H1 (cell line): ENCODE data around the gene SH3RF3. TPM values are rescaled to one million over a fixed set of nuclear protein-coding genes. Genes with fewer than 3 reads are reported as not detected.

Experiments used
- CTCF ChIA-PET: fragments of 300-600 bp; sonication (Branson Sonifier 250); formaldehyde crosslinking; loops from one replicate; lab custom pipeline; 2021; ENCODE audit not compliant: partially characterized antibody; lab: Charles Lee
- POLR2A ChIA-PET: fragments of 300-600 bp; sonication (Branson Sonifier 250); formaldehyde crosslinking; loops from one replicate; lab custom pipeline; 2021; ENCODE audit warnings: inconsistent platforms; ENCODE audit not compliant: partially characterized antibody; lab: Charles Lee
- DNase-seq, 2 experiments: peaks; one replicate each; pipeline versions ENCODE4 v3.0.0 to v3.0.0-alpha.2; 2010 to 2022; ENCODE audit warnings: low spot score in 2 of 2, low read depth in 1 of 2, mixed read lengths in 1 of 2
- FAIRE-seq: peaks from 2 replicates; lab custom pipeline; 2011; peaks lifted over from hg19 to GRCh38; lab: Jason Lieb, UNC
- H2AFZ ChIP-seq: 2 replicates; pipeline ENCODE4 v1.8.1; 2012; ENCODE audit warnings: low read length, inconsistent platforms
- H2AK5ac ChIP-seq: 2 replicates; pipeline ENCODE4 v1.6.1; 2013; ENCODE audit warnings: low read depth, low read length
- H2BK120ac ChIP-seq: replicated peaks from 2 replicates; pipeline ENCODE3; 2013; ENCODE audit warnings: low read depth, low read length, inconsistent platforms
- H2BK12ac ChIP-seq: 2 replicates; pipeline ENCODE4 v1.6.1; 2013; ENCODE audit warnings: low read depth, low read length
- H2BK15ac ChIP-seq: 2 replicates; pipeline ENCODE4 v1.6.1; 2013; ENCODE audit warnings: low read length
- H2BK20ac ChIP-seq: 2 replicates; pipeline ENCODE4 v1.6.1; 2013; ENCODE audit warnings: low read length
- H2BK5ac ChIP-seq: 2 replicates; pipeline ENCODE4 v1.6.1; 2013; ENCODE audit warnings: low read depth, low read length
- H3K14ac ChIP-seq: 2 replicates; pipeline ENCODE4 v1.6.1; 2013; ENCODE audit warnings: inconsistent platforms; ENCODE audit not compliant: insufficient read length
- H3K18ac ChIP-seq: 2 replicates; pipeline ENCODE4 v1.6.1; 2013; ENCODE audit warnings: low read length; ENCODE audit errors: extremely low read depth
- H3K23ac ChIP-seq: 2 replicates; pipeline ENCODE4 v1.6.1; 2013; ENCODE audit warnings: inconsistent platforms; ENCODE audit not compliant: insufficient read length
- H3K23me2 ChIP-seq: 2 replicates; pipeline ENCODE4 v1.6.1; 2013; ENCODE audit warnings: low read depth, low read length
- H3K27ac ChIP-seq: 2 replicates; pipeline ENCODE4 v1.6.1; 2011; ENCODE audit warnings: low read depth, low read length, inconsistent platforms
- H3K27me3 ChIP-seq, 4 experiments: replicated peaks in 1 of 4; 1 replicate in 1 of 4; 2 replicates in 3 of 4; pipeline versions ENCODE4 v1.6.1 to v1.8.1; 2011 to 2013; ENCODE audit warnings: low read length in 3 of 4, mild to moderate bottlenecking in 3 of 4, inconsistent platforms in 2 of 4, mixed read lengths in 2 of 4, moderate library complexity in 1 of 4; ENCODE audit not compliant: control insufficient read depth in 3 of 4, insufficient read depth in 3 of 4; ENCODE audit errors: extremely low read depth in 1 of 4
- H3K36me3 ChIP-seq, 4 experiments: 2 replicates each; pipeline versions ENCODE4 v1.6.1 to v1.8.1; 2011 to 2013; ENCODE audit warnings: mild to moderate bottlenecking in 4 of 4, low read length in 3 of 4, moderate library complexity in 2 of 4, control low read depth in 1 of 4, inconsistent platforms in 1 of 4; ENCODE audit not compliant: insufficient read depth in 4 of 4, control insufficient read depth in 2 of 4
- H3K4ac ChIP-seq: replicated peaks from 2 replicates; pipeline ENCODE3; 2013; ENCODE audit warnings: low read length, low read depth, mixed read lengths, inconsistent platforms; ENCODE audit not compliant: insufficient read length
- H3K4me1 ChIP-seq, 4 experiments: replicated peaks in 1 of 4; 1 replicate in 1 of 4; 2 replicates in 3 of 4; pipeline versions ENCODE4 v1.6.1 to v1.8.1; 2011 to 2013; ENCODE audit warnings: low read length in 3 of 4, inconsistent platforms in 2 of 4, mixed read lengths in 1 of 4; ENCODE audit not compliant: insufficient read depth in 4 of 4, control insufficient read depth in 3 of 4
- H3K4me2 ChIP-seq, 2 experiments: 2 replicates each; pipeline versions ENCODE4 v1.6.1 to v1.8.1; 2011 to 2013; ENCODE audit warnings: low read depth in 2 of 2, low read length in 2 of 2, control low read depth in 1 of 2, inconsistent platforms in 1 of 2, mild to moderate bottlenecking in 1 of 2; ENCODE audit not compliant: insufficient read depth in 1 of 2
- H3K4me3 ChIP-seq, 4 experiments: fragments of 200-600, 300-600 bp in 1 of 4; sonication (generic), shearing (Covaris generic), sonication (Bioruptor Twin) in 1 of 4; 2 replicates each; pipeline versions ENCODE4 v1.5.1 to v1.8.1; 2011 to 2016; ENCODE audit warnings: low read length in 4 of 4, low read depth in 3 of 4, control low read depth in 2 of 4, inconsistent platforms in 2 of 4, mild to moderate bottlenecking in 2 of 4, mixed read lengths in 1 of 4, moderate library complexity in 1 of 4; ENCODE audit not compliant: insufficient read depth in 2 of 4; ENCODE audit errors: extremely low read depth in 1 of 4
- H3K56ac ChIP-seq: replicated peaks from 2 replicates; pipeline ENCODE3; 2013; ENCODE audit warnings: low read depth, mild to moderate bottlenecking, mixed read lengths, low read length, inconsistent platforms; ENCODE audit not compliant: insufficient read length
- H3K79me1 ChIP-seq: 2 replicates; pipeline ENCODE4 v1.6.1; 2013; ENCODE audit warnings: low read depth, low read length, control low read depth
- H3K79me2 ChIP-seq, 2 experiments: 2 replicates each; pipeline versions ENCODE4 v1.6.1 to v1.8.1; 2012 to 2013; ENCODE audit warnings: low read length in 2 of 2, mild to moderate bottlenecking in 2 of 2, inconsistent platforms in 1 of 2; ENCODE audit not compliant: insufficient read depth in 2 of 2, control insufficient read depth in 1 of 2
- H3K9ac ChIP-seq, 4 experiments: replicated peaks in 1 of 4; 1 replicate in 1 of 4; 2 replicates in 3 of 4; pipeline versions ENCODE4 v1.6.1 to v1.8.1; 2011 to 2013; ENCODE audit warnings: low read depth in 3 of 4, low read length in 3 of 4, control low read depth in 2 of 4, mild to moderate bottlenecking in 2 of 4, moderate library complexity in 2 of 4, inconsistent platforms in 1 of 4; ENCODE audit errors: extremely low read depth in 1 of 4
- H3K9me3 ChIP-seq, 2 experiments: 2 replicates each; pipeline versions ENCODE4 v1.6.1 to v1.8.1; 2012 to 2013; ENCODE audit warnings: mild to moderate bottlenecking in 2 of 2, moderate library complexity in 2 of 2, control low read depth in 1 of 2, inconsistent platforms in 1 of 2, low read depth in 1 of 2, low read length in 1 of 2, mixed read lengths in 1 of 2; ENCODE audit not compliant: insufficient read depth in 2 of 2
- H4K20me1 ChIP-seq, 2 experiments: replicated peaks in 1 of 2; 2 replicates each; pipeline versions ENCODE3 to v1.8.1; 2011 to 2013; ENCODE audit warnings: inconsistent platforms in 2 of 2, low read length in 2 of 2, mild to moderate bottlenecking in 1 of 2; ENCODE audit not compliant: insufficient read depth in 2 of 2, control insufficient read depth in 1 of 2
- H4K5ac ChIP-seq: 2 replicates; pipeline ENCODE4 v1.6.1; 2013; ENCODE audit warnings: low read length, low read depth, mixed read lengths, inconsistent platforms; ENCODE audit not compliant: insufficient read length
- H4K8ac ChIP-seq: 2 replicates; pipeline ENCODE4 v1.8.0; 2013; ENCODE audit warnings: mild to moderate bottlenecking, moderate library complexity, low read length, inconsistent platforms; ENCODE audit not compliant: insufficient read depth; ENCODE audit errors: extremely low read depth
- H4K91ac ChIP-seq: replicated peaks from 2 replicates; pipeline ENCODE3; 2013; ENCODE audit warnings: low read length, mixed read lengths, inconsistent platforms; ENCODE audit not compliant: insufficient read length
- BCL11A ChIP-seq, 2 experiments: IDR thresholded peaks; one replicate each; pipeline ENCODE4 v1.6.1; 2011; ENCODE audit warnings: low read depth in 2 of 2, low read length in 2 of 2, mild to moderate bottlenecking in 2 of 2
- JUND ChIP-seq: IDR thresholded peaks from 2 replicates; pipeline ENCODE4 v1.6.1; 2011; ENCODE audit warnings: mild to moderate bottlenecking, improper control_type of control experiment, low read length
- WGBS, 2 experiments: shearing (Covaris generic) in 1 of 2; methylation state at CpG; one replicate each; pipeline versions ENCODE4 v1.1.6 to v1.1.7; 2013 to 2015; ENCODE audit warnings: low lambda C conversion rate in 2 of 2, mixed read lengths in 2 of 2, inconsistent platforms in 1 of 2, low coverage in 1 of 2, missing lambda C conversion rate in 1 of 2; ENCODE audit not compliant: insufficient replicate concordance in 2 of 2, insufficient coverage in 1 of 2, insufficient read length in 1 of 2; ENCODE audit errors: extremely low coverage in 1 of 2, missing lambda C conversion rate in 1 of 2; 5-methylcytosine and 5-hydroxymethylcytosine counted together
- polyA plus RNA-seq, 7 experiments: library from polyadenylated mRNA; depleted of rRNA in 3 of 7; stranded (reverse) in 5 of 7; unstranded in 2 of 7; fragments of >200 nt in 5 of 7; fragments of 200-250 nt in 2 of 7; gene quantifications; 1 replicate in 5 of 7; 2 replicates in 1 of 7; 4 replicates in 1 of 7; pipeline versions ENCODE4 v1.2.1 to v1.2.3, GENCODE V29; 2011 to 2013; ENCODE audit warnings: missing spikeins in 2 of 7, mixed read lengths in 2 of 7
- total RNA-seq: library from RNA; stranded (reverse); fragmentation: NEBNext Ultra II Directional; extraction: Animal tissue kit (Norgen Biotek cat#: 25700); gene quantifications from 2 replicates; pipeline ENCODE4 v1.2.1, GENCODE V29; 2021
- TF ChIP-seq, protein P1 (sequence below): IDR thresholded peaks from 2 replicates; pipeline ENCODE4 v1.6.1; 2011; ENCODE audit warnings: low read length, improper control_type of control experiment
- TF ChIP-seq, protein P2 (sequence below), 3 experiments: IDR thresholded peaks; 1 replicate in 2 of 3; 2 replicates in 1 of 3; pipeline versions ENCODE4 v1.5.1 to v1.6.1; 2011; ENCODE audit warnings: low read length in 3 of 3, mild to moderate bottlenecking in 3 of 3, inconsistent platforms in 2 of 3, low read depth in 1 of 3, moderate library complexity in 1 of 3; ENCODE audit not compliant: insufficient read depth in 1 of 3; ENCODE audit errors: control extremely low read depth in 1 of 3

Gene SH3RF3
- total and polyA plus RNA-seq, 2 of the 8 experiments (the other 6 are each of a cell fraction or from before 2014, with no cell fraction given): 0.11 to 0.65 TPM

DNA sequence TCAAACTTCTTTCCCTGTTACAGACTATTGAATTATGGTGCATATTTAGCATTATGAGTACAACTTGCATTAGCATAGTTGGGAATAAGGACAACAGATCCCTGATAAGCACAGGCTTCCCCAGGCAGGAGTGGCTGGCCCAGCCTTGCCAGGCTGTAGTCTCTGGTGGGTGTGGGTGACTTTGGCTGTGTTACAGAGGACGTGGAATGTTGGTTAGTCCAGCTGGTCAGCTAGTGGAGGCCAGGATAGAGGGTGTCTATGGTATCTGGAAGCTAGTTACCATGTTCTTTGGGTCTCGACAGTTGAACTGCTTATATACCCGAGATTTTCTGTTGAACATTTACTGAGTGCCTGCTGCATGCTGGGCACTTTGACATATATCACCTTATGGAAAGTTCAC is 4.7 kb downstream of the SH3RF3 start:
- Histone ChIP-seq H2AFZ (no peak overlapping the region), H2BK15ac (no peak overlapping the region), H3K56ac (no peak overlapping the region), H3K9ac (no peak overlapping the region), H3K4ac (no peak overlapping the region), H3K4me1 (peaks cover 0 to 14% (median 2%) of the 10 kb centered on the region in 4 experiments; a peak in 5 of 7 replicates), H3K23me2 (peaks cover 9% of the 10 kb centered on the region; the same call in 1 of the 2 replicates), H2AK5ac (no peak overlapping the region), H3K79me2 (no peaks in the 10 kb centered on the region), H3K79me1 (no peaks in the 10 kb centered on the region), H2BK12ac (no peak overlapping the region), H4K91ac (no peak overlapping the region), H3K23ac (no peak overlapping the region), H2BK5ac (no peak overlapping the region), H3K18ac (no peak overlapping the region), H3K4me2 (no peak overlapping the region), H2BK20ac (no peak overlapping the region), H4K20me1 (peaks cover 3 to 5% of the 10 kb centered on the region in 2 experiments), H4K5ac (no peak overlapping the region), H3K27me3 (peaks cover 17 to 37% (median 25%) of the 10 kb centered on the region in 4 experiments), H3K4me3 (no peak overlapping the region), H4K8ac (no peak overlapping the region), H3K36me3 (peaks cover 0 to 14% (median 0%) of the 10 kb centered on the region in 4 experiments; a peak in 1 of 8 replicates), H3K14ac (no peak overlapping the region), H3K27ac (no peak overlapping the region), H3K9me3 (no peaks in the 10 kb centered on the region), H2BK120ac (no peak overlapping the region)
- FAIRE-seq (no peak), DNase-seq (peak in 1 of 2 experiments; percentile 17)
- POLR2A ChIA-PET: no interaction called here
- WGBS, 2 experiments: 78% methylated on average over 3 of the region's 3 CpGs; no CpG with 5 or more reads in 1 of the 2 experiments
- CTCF ChIA-PET: interaction anchor here (0.9 to 1.7 kb wide), 3 partner anchors 74 to 377 kb away, joined by 3 to 5 read pairs (median 3); no protein-coding TSS in a partner anchor
- TF ChIP-seq, protein P1, sequence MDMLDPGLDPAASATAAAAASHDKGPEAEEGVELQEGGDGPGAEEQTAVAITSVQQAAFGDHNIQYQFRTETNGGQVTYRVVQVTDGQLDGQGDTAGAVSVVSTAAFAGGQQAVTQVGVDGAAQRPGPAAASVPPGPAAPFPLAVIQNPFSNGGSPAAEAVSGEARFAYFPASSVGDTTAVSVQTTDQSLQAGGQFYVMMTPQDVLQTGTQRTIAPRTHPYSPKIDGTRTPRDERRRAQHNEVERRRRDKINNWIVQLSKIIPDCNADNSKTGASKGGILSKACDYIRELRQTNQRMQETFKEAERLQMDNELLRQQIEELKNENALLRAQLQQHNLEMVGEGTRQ: no peak
- TF ChIP-seq, protein P2, sequence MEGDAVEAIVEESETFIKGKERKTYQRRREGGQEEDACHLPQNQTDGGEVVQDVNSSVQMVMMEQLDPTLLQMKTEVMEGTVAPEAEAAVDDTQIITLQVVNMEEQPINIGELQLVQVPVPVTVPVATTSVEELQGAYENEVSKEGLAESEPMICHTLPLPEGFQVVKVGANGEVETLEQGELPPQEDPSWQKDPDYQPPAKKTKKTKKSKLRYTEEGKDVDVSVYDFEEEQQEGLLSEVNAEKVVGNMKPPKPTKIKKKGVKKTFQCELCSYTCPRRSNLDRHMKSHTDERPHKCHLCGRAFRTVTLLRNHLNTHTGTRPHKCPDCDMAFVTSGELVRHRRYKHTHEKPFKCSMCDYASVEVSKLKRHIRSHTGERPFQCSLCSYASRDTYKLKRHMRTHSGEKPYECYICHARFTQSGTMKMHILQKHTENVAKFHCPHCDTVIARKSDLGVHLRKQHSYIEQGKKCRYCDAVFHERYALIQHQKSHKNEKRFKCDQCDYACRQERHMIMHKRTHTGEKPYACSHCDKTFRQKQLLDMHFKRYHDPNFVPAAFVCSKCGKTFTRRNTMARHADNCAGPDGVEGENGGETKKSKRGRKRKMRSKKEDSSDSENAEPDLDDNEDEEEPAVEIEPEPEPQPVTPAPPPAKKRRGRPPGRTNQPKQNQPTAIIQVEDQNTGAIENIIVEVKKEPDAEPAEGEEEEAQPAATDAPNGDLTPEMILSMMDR (IDR thresholded peaks at IDR 0.05; ENCODE audit: control extremely low read depth in 1 of 3, insufficient read depth in 1 of 3, low read depth in 1 of 3, low read length in 3 of 3): no peak
- TF ChIP-seq BCL11A (IDR thresholded peaks at IDR 0.05; ENCODE audit: low read depth in 2 of 2, low read length in 2 of 2) (no peak), JUND (no peak)
